GM19395 (cell line): ENCODE measurements around the gene SLC39A11.
"Not testable (repeated sequence)": the region's sequence is repeated elsewhere in the genome, so short reads cannot be mapped to it uniquely, and the experiment has no call there.

Experiments used
- ATAC-seq: cut with Tn5 transposase; IDR thresholded peaks from one replicate; pipeline ENCODE4 v1.9.1; 2021; ENCODE audit warnings: mild to moderate bottlenecking, moderate library complexity; ENCODE audit not compliant: unreplicated experiment

SLC39A11 gene

DNA sequence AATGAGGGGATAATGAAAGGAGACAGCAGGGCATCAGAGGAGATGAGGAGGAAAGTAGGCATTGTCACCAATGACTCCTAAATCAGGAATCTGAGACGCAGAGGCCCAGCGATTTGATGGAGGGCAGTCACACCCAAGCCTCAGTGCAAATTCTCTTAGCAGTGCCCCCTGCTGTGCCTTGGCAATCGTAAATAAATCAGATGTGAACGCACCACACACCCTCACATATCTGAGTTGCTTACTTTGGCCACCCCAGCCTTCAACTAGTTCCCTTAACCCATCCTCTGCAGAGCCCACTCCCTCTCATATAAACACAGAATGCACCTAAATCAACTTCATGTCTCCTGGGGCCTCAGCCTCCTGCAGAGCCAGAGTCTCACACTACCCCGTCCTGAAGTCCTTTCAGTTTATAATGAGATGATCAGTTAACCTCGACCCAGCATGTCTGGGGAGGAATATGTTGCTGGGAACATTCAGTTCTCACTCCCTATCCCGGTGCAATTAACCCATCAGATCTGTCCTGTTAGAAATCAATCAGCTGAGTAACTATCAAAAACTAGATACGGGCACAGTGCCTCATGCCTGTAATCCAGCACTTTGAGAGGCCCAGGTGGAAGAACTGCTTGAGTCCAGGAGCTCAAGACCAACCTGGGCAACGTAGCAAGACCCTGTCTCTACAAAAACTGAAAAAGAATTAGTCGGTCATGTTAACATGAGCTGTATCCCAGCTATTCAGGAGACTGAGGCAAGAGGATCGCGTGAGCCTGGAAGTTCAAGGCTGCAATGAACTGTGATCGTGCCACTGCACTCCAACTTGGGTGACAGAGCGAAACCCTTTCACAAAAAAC, 78.4 kb downstream of the SLC39A11 start:
- no peak for ATAC-seq

- ATAC-seq, result no peak
Measured at GRCh38 chr17:73013301-73013700, 79.2 kb downstream of the SLC39A11 start.

- no peak for ATAC-seq
Measured at GRCh38 chr17:73011016-73011486, 81.4 kb downstream of the SLC39A11 start.

GRCh38 chr17:73010414-73010813, 82.1 kb downstream of the SLC39A11 start:
- ATAC-seq, result no peak

DNA sequence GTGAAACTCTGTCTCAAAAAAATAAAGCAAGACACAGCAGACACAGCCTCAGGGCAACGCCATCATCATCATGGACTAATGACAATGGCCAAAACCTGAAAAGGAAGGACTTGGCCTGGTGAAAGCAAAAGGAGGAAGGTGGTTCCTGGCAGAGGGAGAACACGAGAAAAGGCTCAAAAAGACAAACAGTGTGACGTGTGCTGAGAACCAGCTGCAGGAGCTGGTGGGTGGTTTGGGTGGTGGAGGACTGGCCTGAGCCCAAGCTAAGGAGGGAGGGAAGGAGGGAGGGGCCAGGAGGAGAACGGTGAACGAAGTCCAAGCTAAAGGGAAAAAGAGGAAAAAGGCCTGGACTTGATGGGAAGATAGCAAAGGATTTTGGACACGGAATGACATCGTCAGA, 85.1 kb downstream of the SLC39A11 start:
- no peak for ATAC-seq

DNA sequence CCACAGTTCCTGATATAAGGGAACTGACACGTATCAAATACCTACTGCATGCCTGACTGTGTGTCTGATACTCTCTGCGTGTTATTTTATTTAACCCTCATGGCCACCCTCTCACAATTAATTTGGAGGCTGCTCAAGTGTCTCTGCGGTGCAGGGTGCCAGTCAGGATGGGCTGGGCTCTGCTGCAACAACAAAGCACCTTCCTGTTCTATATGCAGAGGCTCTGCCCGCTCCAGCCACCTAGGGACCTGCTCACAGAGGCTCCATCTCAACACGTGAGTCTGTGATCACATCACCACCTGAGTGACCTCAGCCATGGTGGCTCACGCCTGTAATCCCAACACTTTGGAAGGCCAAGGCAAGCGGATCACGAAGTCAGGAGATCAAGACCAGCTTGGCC, 87.1 kb downstream of the SLC39A11 start:
- ATAC-seq, result no peak

GRCh38 chr17:73003487-73003886, 89.0 kb downstream of the SLC39A11 start:
- ATAC-seq, result no peak

DNA sequence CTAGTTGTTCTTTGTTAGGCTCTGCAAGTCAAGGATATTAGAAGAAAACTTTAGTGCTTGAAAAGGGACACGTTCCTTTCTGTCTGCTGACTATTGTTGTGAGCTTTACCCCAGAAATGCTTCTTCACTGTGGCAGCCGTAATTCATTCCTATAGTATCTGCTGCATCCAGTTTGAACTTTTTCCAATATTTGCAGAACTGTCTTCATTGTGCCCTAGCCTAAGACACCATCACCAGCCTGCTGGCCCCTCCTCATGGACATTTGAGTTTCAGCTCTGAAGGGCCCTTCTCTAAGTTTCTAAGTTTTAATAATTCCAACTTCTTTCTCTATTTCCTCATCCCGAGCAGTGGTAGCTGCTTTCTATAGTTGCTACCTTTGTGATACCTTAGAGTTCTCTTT, 91.7 kb downstream of the SLC39A11 start:
- no peak for ATAC-seq

GRCh38 chr17:72999474-72999873, 93.0 kb downstream of the SLC39A11 start:
- not testable (repeated sequence) for ATAC-seq

DNA sequence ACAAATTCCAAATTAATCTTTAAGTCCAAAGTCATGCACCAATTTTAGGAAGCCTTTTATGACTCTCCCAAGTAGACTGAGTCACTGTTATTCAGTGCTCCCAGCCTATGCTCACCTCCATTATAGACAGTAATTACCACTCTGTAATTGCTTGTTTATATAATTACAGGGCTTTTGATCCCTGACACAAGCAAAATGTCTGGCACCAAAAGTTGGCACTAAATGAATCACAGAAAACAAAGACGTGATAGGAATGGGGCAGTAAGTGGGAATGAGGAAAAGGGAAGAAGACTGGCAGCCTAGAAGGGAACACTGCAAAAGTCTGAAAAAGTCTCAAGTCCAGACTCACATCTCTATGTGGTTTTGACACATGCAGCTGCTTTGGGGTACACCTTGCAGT, 94.1 kb downstream of the SLC39A11 start:
- no peak for ATAC-seq

DNA sequence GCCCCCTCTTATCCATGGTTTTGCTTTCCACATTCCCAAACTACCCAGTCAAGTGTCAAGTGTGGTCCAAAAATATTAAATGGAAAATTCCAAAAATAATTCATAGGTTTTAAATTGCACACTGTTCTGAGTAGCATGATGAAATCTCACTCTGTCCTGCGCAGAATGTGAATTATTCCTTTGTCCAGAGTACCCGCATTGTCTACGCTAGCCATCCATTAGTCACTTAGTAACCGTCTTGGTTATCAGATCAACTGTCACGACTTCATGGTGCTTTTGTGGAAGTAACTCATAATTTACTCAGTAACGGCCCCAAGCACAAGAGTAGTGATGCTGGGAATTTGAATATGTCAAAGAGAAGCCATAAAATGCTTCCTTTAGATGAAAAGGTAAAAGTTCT, 94.9 kb downstream of the SLC39A11 start:
- no peak for ATAC-seq

DNA sequence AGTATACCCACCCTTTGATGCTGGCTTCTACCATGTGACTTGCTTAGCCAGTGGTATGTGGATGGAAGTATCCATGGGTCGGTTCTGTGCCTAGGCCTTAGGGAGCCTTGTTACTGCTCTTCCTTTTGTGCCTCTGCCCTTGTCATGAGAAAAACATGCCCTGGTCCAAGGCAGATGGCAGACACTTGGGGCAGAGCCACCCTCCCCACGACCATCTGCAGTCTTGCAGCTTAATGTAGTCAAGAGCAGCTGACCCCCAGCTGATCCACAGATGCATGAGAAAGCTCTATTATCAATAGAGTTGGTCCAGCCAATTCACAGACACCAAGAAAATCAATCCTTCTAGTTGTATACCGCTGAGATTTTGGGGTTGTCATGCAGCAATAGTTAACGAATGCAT, 95.7 kb downstream of the SLC39A11 start:
- ATAC-seq, result no peak

DNA sequence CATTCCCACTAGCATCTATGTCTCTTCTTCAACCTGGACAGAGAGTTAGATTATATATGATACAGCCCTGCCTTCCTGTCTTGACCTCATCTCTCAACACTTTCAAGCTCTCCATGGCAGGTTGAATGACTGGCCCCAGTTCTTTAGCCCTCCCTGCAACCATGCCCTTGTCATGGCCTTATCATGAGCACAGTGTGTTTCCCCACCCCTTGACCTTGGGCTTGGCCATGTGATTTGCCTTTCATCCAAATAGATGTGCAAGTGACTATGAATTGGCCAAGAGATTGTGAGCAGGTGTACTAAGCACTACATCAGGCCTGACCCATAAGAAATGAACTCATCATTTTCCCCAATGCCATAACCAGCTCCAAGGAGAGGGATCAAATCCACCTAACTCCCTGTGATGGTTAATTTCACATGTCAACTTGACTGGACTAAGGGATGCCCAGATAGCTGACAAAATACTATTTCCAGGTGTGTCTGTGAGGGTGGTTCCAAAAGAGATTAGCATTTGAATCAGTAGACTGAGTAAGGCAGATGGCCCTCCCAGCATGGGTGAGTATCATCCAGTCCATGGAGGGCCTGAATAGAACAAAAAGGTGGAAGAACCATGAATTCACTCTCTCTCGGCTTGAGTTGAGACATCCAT, 97.4 kb downstream of the SLC39A11 start:
- no peak for ATAC-seq

DNA sequence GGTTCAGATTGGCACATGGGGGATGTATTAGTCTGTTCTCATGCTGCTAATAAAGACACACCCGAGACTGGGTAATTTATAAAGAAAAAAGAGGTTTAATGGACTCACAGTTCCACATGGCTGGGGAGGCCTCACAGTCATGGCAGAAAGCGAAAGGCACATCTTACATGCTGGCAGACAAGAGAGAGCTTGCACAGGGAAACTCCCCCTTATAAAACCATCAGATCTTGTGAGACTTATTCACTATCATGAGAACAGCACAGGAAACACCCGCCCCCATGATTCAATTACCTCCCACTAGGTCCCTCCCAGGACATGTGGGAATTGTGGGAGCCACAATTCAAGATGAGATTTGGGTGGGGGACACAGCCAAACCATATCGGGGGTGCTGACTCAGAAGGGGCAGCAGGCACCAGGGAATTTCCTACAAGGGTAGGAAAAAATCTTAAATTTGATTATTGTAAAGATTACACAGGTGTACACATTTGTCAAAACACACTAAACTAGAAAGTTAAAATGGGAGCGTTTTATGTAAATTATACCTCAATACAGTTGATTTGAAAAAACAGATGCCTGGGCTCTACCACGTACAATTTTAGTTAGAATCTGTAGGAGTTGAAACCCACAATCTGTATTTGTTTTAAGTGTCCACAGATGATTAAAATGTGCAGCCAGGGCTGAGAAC, 99.6 kb downstream of the SLC39A11 start:
- ATAC-seq, result not testable (repeated sequence)

DNA sequence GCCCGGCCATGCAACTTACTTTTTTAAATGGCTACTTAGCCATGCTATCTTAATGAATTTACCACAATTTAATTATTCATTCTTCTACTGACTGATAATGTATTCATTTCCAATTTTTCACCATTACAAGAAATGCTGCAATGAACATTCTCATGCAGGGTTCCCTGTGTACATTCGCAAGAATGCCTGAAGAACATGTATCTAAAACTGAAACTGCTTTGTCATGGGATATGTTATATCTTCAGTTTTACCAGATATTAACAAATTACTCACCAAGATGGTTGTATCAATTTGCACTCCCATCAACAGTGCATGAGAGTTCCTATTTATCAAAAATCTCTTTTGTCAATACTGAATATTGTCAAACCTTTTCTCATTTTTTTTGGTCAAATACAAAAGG, 100.8 kb downstream of the SLC39A11 start:
- ATAC-seq, result no peak

GRCh38 chr17:72989074-72989610, 103.3 kb downstream of the SLC39A11 start:
- ATAC-seq, result no peak

DNA sequence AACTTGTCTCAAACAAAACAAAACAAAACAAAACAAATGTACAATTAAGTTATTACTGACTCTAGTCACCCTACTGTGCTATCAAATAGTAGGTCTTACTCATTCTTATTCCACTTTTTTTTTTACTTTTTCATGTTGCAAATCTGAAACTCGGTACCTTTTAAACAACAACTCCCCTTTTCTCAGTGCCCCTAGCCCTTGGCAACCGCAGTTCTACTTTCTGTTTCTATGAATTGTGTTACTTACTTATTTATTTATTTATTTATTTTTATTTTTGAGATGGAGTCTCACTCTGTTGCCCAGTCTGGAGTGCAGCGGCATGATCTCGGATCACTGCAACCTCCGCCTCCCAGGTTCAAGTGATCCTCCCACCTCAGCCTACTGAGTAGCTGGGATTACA, 104.0 kb downstream of the SLC39A11 start:
- no peak for ATAC-seq

DNA sequence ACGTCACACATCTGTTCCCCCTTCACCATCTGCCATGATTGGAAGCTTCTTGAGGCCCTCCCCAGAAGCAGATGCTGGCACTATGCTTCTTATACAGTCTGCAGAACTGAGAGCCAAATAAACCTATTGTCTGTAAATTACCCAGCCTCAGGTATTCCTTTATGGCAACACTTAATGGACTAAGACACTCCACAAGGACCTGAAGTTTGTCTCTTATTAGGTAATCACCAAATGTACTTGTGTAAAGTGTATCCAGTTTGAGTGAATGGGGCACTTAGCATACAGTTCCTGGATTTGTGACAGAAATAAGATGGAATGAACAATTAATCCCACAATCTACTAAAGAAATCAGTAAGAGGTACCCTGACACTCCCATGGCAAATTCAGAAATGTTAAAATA, 105.3 kb downstream of the SLC39A11 start:
- ATAC-seq, result no peak

GRCh38 chr17:72985882-72986720, 106.4 kb downstream of the SLC39A11 start:
- peak; percentile 87 for ATAC-seq

DNA sequence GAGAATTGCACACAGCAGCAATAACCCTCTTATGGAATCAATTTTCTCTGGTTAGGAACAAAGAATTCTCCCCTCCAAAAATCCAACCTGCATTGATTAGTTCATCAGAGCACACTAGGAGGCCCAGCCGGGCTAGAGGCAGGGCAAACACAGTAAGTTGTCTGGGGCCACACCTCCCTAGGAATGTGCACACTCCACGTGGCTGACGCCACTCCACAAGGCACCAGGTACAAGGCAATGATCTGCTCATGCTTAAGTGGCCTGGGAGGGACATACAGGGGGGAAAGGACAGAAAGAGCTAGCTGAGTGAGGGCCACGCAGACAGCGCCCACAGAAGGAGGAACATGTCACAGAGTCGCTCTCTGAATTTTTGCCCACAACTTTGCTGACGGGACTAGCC, 107.6 kb downstream of the SLC39A11 start:
- no peak for ATAC-seq
